ENCODE results near the gene TBC1D7. TPM values are rescaled to one million over a fixed set of nuclear protein-coding genes. Genes with fewer than 3 reads are reported as not detected.

Gene TBC1D7
- total RNA-seq, 4 donors from 2014 or later: 4.4 to 23.6 (median 12.5) TPM; not detected in 1

DNA sequence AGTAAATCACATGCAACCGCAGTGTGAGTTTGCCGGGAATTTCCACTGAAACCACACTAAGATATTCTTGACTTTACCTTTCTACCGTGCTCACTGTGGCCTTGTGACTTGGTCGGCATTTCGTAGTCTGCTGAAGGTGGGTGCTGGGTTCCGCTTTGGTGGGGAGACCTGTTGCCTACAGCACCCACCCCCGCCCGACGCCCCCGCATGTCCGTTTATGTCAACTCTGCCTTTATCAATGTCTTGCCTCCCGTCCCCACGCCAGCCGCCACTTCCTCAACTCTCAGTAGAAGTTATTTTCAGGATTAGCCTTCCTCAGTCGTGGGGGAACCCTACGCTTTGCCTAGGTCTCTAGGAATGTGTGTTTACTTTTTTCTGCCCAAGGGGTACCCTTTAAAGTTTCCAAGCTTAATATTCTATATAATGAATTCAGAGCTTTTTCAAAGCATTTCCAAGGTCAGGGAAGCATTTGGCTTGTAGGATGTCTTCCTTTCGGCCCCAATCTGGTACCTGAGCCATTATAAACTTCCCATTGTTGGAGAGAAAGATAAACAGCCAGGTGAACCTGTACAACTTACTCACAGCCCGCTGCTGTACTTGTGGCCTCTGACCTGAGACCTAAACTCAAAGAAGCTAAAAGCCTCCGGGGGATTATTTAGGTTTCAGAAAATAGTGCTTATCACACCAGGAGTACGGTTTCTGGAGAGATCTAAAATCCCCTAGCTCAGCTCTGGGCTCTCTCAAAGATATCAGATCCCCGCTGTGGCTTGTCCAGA lies 54.2 kb downstream of the TBC1D7 start:
- Histone ChIP-seq H3K36me3 (no peaks in the 10 kb centered on the region), H3K4me1 (no peaks in the 10 kb centered on the region), H3K9me3 (no peaks in the 10 kb centered on the region), H3K27me3 (no peaks in the 10 kb centered on the region), H3K4me3 (no peak overlapping the region), H3K27ac (no peak overlapping the region)
- no peak for DNase-seq
- intact Hi-C loops (cut with DNase I; ENCODE audit: low total_unique reads): no loop called here
- TF ChIP-seq POLR2A (IDR thresholded peaks at IDR 0.05): no peak
- TF ChIP-seq, protein P1, sequence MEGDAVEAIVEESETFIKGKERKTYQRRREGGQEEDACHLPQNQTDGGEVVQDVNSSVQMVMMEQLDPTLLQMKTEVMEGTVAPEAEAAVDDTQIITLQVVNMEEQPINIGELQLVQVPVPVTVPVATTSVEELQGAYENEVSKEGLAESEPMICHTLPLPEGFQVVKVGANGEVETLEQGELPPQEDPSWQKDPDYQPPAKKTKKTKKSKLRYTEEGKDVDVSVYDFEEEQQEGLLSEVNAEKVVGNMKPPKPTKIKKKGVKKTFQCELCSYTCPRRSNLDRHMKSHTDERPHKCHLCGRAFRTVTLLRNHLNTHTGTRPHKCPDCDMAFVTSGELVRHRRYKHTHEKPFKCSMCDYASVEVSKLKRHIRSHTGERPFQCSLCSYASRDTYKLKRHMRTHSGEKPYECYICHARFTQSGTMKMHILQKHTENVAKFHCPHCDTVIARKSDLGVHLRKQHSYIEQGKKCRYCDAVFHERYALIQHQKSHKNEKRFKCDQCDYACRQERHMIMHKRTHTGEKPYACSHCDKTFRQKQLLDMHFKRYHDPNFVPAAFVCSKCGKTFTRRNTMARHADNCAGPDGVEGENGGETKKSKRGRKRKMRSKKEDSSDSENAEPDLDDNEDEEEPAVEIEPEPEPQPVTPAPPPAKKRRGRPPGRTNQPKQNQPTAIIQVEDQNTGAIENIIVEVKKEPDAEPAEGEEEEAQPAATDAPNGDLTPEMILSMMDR (IDR thresholded peaks at IDR 0.05): no peak

DNA sequence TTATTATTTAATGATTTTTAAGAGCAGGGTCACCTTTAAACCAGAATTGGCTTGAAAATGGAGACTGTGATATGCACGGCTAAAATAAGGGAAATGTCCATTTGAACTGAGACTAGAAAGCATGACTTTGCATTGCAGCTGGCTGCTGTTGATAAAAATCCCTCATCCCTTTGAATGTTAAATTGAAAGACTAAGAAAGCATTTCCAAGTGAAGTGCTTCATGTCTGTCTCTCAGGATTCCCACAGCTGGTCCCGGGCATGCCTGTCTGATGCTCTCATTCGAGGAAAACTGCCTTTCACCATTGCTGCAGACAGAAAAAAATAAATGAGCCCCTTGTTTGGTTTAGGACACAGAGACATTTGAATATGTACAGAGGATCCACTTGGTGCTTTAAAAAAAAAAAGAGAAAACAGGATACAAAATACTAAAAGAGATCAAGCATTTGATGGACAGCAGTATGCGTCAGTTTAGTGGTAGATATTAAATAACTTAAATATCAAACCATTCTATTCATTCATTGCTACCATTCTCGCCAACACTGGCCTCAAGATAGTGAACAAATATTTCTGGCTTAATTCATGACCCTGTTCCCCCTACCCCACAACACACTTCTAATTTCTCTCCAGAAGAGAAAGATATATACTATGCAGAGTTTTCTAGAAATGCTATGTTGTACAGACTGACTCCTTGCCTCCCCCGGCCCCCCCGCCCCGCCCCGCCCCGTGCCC lies 55.0 kb downstream of the TBC1D7 start:
- no peak overlapping the region for H3K27ac ChIP-seq
- intact Hi-C loops (cut with DNase I; ENCODE audit: low total_unique reads): no loop called here
- DNase-seq: no peak
- no peak overlapping the region for H3K4me3 ChIP-seq
- H3K4me1 ChIP-seq: no peaks in the 10 kb centered on the region
- no peaks in the 10 kb centered on the region for H3K9me3 ChIP-seq
- no peaks in the 10 kb centered on the region for H3K36me3 ChIP-seq
- TF ChIP-seq, protein P1 (IDR thresholded peaks at IDR 0.05): no peak
- TF ChIP-seq POLR2A (IDR thresholded peaks at IDR 0.05): no peak
- H3K27me3 ChIP-seq: no peaks in the 10 kb centered on the region

DNA sequence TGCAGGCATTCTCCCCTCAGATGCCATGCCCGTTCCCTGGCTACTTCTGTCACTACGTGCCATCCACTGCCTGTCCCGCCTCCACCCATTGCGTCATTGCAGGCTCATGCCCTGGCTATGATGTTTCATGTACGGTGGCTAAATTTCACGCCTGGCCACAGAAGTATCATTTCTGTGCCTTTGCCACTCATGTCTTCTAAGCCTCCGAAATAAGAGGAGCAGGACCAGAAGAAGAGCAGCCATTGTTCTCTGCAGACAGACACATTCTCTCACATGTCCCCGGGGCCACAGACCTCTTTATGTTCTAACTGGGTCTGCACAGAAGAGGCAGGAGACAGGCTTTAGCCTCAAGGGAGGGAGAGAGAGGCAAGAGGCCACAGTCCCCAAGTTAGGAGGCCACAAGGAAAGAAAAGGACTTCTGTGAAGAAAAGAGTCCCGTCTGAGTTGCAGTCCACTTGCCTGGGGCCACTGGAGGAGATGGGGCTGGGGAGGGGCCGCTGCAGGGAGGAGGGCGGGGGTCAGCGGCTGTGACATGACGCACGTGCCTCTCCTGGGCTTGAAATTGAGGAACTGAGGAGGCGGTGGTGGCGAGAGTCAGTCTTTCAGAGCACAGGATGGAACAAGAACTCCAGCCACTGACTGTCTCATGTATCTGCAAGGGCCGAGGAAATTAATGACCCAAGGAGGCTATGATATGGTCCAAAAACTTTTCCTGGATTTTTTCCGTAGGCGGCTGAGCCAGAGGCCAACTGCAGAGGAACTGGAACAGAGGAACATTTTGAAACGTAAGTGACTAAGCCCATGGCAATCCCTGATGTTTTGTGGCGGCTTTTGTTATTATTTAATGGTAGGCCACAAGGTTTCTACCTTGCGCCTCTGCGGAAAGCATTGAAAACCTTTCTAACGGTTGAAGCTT lies 55.9 kb downstream of the TBC1D7 start:
- Histone ChIP-seq H3K27me3 (no peaks in the 10 kb centered on the region), H3K4me3 (no peak overlapping the region), H3K36me3 (no peaks in the 10 kb centered on the region), H3K4me1 (no peaks in the 10 kb centered on the region), H3K9me3 (no peaks in the 10 kb centered on the region), H3K27ac (no peak overlapping the region)
- no peak for DNase-seq
- TF ChIP-seq POLR2A (IDR thresholded peaks at IDR 0.05): no peak
- TF ChIP-seq, protein P1 (IDR thresholded peaks at IDR 0.05): no peak
- intact Hi-C loops (cut with DNase I; ENCODE audit: low total_unique reads): no loop called here

DNA sequence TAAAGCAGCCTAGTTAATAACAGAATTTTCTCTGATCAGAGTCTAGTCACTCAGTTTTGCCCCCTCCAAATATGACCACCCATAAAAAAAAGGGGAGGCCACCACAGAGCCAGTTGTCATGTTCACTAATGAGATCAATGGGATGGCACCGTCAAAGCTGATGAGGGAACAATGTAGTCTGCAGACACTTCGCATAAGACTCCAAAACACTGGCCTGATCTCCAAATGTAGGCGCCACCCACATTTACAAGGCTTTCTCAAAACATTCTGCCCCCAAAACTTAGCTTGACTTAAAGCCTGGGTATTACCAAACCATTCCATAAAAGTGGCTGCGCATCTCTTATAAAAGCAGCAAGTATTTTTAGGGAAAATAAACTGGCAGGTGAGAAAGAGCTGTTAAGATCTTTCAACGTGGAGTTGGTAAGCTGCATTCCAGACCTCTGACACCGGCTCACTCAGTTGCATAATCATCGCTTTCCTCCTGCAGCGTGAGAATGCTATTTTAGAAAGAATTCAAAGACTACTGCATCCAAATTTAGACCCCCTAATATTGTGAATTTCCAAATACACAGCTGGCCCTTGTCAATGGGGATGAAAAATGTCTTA lies 59.3 kb downstream of the TBC1D7 start:
- intact Hi-C loops (cut with DNase I; ENCODE audit: low total_unique reads): no loop called here
- no peak overlapping the region for H3K27ac ChIP-seq
- H3K4me3 ChIP-seq: no peak overlapping the region
- no peak for TF ChIP-seq POLR2A (IDR thresholded peaks at IDR 0.05)
- TF ChIP-seq, protein P1 (IDR thresholded peaks at IDR 0.05): no peak
- H3K36me3 ChIP-seq: no peaks in the 10 kb centered on the region
- no peaks in the 10 kb centered on the region for H3K27me3 ChIP-seq
- no peak for DNase-seq
- no peaks in the 10 kb centered on the region for H3K9me3 ChIP-seq
- H3K4me1 ChIP-seq: no peaks in the 10 kb centered on the region

Data from uterus (tissue), 4 donors.